GM06990 (cell line): Measurements from ENCODE around the gene CHST6.
"Not testable (repeated sequence)": the region's sequence is repeated elsewhere in the genome, so short reads cannot be mapped to it uniquely, and the experiment has no call there.

Experiments
- DNase-seq: peaks from one replicate; pipeline ENCODE4 v3.0.0-alpha.2; 2011; ENCODE audit not compliant: insufficient read length; ENCODE audit errors: extremely low read depth
- H3K27me3 ChIP-seq: replicated peaks from 2 replicates; pipeline ENCODE4 v1.6.0; 2011; ENCODE audit warnings: low read length; ENCODE audit not compliant: control insufficient read depth, insufficient read depth
- H3K36me3 ChIP-seq: 2 replicates; pipeline ENCODE4 v1.5.1; 2011; ENCODE audit warnings: low read length; ENCODE audit not compliant: control insufficient read depth, insufficient read depth
- H3K4me3 ChIP-seq: replicated peaks from 2 replicates; pipeline ENCODE4 v1.5.1; 2011; ENCODE audit warnings: low read depth, mild to moderate bottlenecking, control low read depth, low read length
- CTCF ChIP-seq: IDR thresholded peaks from 2 replicates; pipeline ENCODE4 v1.5.1; 2011; ENCODE audit warnings: low read length, control low read depth, mild to moderate bottlenecking, inconsistent platforms; ENCODE audit not compliant: insufficient read depth, poor library complexity, severe bottlenecking

CHST6 gene

GRCh38 chr16:75432828-75433731, 62.2 kb downstream of the CHST6 start, which contains the start of gene CFDP1:
CFDP1 (minus strand) TSS chr16:75433503; CDS start chr16:75433352, 151 bp downstream.
- DNase-seq, result peak; percentile 93
- Histone ChIP-seq H3K27me3 (no peaks in the 10 kb centered on the region), H3K36me3 (no peaks in the 10 kb centered on the region), H3K4me3 (peak within 1 kb of the TSS; percentile 93)
- no peak for TF ChIP-seq CTCF

DNA sequence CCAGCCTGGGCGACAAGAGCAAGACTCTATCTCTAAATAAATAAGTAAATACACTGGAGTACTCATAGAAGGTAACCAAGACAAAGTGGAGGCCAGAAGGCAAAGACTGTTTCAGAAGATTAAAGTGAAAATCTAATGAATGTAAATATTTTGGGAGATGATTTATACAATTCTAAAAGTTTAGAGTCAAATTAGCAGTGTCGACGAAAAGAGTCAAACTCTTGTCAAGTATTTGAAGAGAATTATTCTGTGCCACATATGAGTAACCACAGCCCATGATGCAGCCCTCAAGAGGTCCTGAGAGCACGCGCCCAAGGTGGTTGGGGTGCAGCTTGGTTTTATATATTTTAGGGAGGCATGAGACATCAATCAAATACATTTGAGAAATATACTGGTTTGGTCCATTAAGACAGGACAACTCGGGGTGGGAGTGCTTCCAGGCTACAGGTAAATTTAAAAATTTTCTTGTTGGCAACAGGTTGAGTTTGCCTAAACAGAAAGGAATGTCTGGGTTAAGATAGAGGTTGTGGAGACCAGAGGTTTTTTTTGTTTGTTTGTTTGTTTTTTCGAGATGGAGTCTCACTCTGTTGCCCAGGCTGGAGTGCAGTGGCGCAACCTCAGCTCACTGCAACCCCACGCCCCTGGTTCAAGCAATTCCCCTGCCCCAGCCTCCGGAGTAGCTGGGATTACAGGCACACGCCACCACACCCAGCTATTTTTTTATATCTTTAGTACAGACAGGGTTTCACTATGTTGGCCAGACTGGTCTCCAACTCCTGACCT, 65.4 kb downstream of the CHST6 start:
- H3K27me3 ChIP-seq, result no peaks in the 10 kb centered on the region
- no peak for TF ChIP-seq CTCF
- H3K4me3 ChIP-seq, result no peak overlapping the region
- no peaks in the 10 kb centered on the region for H3K36me3 ChIP-seq
- DNase-seq, result no peak

DNA sequence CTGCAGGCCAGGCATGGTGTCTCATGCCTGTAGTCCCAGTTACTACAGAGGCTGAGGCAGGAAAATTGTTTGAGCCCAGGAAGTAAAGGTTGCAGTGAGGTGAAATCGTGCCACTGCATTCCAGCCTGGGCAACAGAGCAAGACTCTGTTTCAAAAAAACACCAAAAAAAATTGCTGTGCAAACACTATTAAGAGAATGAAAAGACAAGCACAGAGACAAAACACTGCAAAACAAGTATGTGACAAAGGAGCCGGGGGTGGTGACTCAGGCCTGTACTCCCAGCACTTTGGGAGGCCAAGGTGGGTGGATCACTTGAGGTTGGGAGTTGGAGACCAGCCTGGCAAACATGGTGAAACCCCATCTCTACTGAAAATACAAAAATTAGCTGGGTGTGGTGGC, 68.7 kb downstream of the CHST6 start:
- H3K36me3 ChIP-seq, DNase-seq, H3K27me3 ChIP-seq, H3K4me3 ChIP-seq: not testable (repeated sequence)

- not testable (repeated sequence) for H3K27me3 ChIP-seq, DNase-seq, H3K4me3 ChIP-seq, H3K36me3 ChIP-seq
Observed at GRCh38 chr16:75424105-75424762, 71.0 kb downstream of the CHST6 start.

- no peaks in the 10 kb centered on the region; the same call in 1 of the 2 replicates for H3K36me3 ChIP-seq
- no peaks in the 10 kb centered on the region for H3K27me3 ChIP-seq
- DNase-seq, result no peak
- no peak overlapping the region for H3K4me3 ChIP-seq
- no peak for TF ChIP-seq CTCF
Observed at GRCh38 chr16:75423723-75424104, 71.5 kb downstream of the CHST6 start.
